ENCODE results near the gene DDAH1. TPM values are rescaled to one million over a fixed set of nuclear protein-coding genes. Genes with fewer than 3 reads are reported as not detected.
A peak's percentile ranks its signal among the peaks of the same experiment; 100 is the strongest.

Gene DDAH1
- total RNA-seq, 4 donors from 2014 or later: 11.2 to 16.7 (median 15.8) TPM

- TF ChIP-seq CTCF (IDR thresholded peaks at IDR 0.05): no peak
- ATAC-seq (ENCODE audit: low FRiP score): no peak
- no peak for DNase-seq (ENCODE audit: low spot score)
Observed at GRCh38 chr1:85495556-85495955, 30.6 kb upstream of the DDAH1 start.

GRCh38 chr1:85494904-85495266 lies 29.9 kb upstream of the DDAH1 start:
- ATAC-seq (ENCODE audit: low FRiP score) (peak; percentile 64), DNase-seq (ENCODE audit: low spot score) (no peak)
- no peak for TF ChIP-seq CTCF (IDR thresholded peaks at IDR 0.05)

- DNase-seq (ENCODE audit: low spot score) (no peak), ATAC-seq (ENCODE audit: low FRiP score) (no peak)
- TF ChIP-seq CTCF (IDR thresholded peaks at IDR 0.05): no peak
Observed at GRCh38 chr1:85494074-85494903, 29.3 kb upstream of the DDAH1 start.

GRCh38 chr1:85490270-85490985 lies 25.5 kb upstream of the DDAH1 start:
- ATAC-seq (ENCODE audit: low FRiP score) (no peak), DNase-seq (ENCODE audit: low spot score) (no peak)
- TF ChIP-seq CTCF (IDR thresholded peaks at IDR 0.05): no peak

- no peak for ATAC-seq (ENCODE audit: low FRiP score)
- no peak for TF ChIP-seq CTCF (IDR thresholded peaks at IDR 0.05)
Observed at GRCh38 chr1:85488126-85488525, 23.2 kb upstream of the DDAH1 start.

GRCh38 chr1:85485516-85485915 lies 20.6 kb upstream of the DDAH1 start:
- TF ChIP-seq CTCF (IDR thresholded peaks at IDR 0.05): no peak
- ATAC-seq (ENCODE audit: low FRiP score) (no peak), DNase-seq (ENCODE audit: low spot score) (no peak)

More at GRCh38 chr1:85488126-85488525, 23.2 kb upstream of the DDAH1 start:
- no peak for DNase-seq (ENCODE audit: low spot score)

Data from omental fat pad (tissue), 4 donors.